CD4-positive, alpha-beta T cell (primary cell): ENCODE results near the gene ALLC. TPM values are rescaled to one million over a fixed set of nuclear protein-coding genes. Genes with fewer than 3 reads are reported as not detected.

Source experiments
- ATAC-seq: fragments of 200-7000 bp; cut with Tn5 transposase; one replicate; pipeline ENCODE4 v1.10.0; 2022; ENCODE audit warnings: mild to moderate bottlenecking; ENCODE audit not compliant: poor library complexity
- CTCF ChIA-PET: fragments of 350-600 bp; sonication (Branson Sonifier 250); formaldehyde crosslinking; loops from one replicate; lab custom pipeline; 2021; ENCODE audit warnings: antibody characterized with exemption, inconsistent platforms; lab: Charles Lee
- POLR2A ChIA-PET: fragments of 350-600 bp; sonication (Branson Sonifier 250); formaldehyde crosslinking; loops from one replicate; lab custom pipeline; 2021; ENCODE audit warnings: antibody characterized with exemption, inconsistent platforms; lab: Charles Lee
- DNase-seq, 14 experiments: peaks; one replicate each; pipeline ENCODE4 v3.0.0-alpha.2; 2013 to 2020; ENCODE audit warnings: mixed read lengths in 2 of 14
- H3K27ac ChIP-seq, 2 donors: one replicate each; pipeline versions ENCODE4 v1.5.1 to v1.7.0; 2013; ENCODE audit warnings: low read length in 2 of 2, low read depth in 1 of 2, mild to moderate bottlenecking in 1 of 2
- H3K27me3 ChIP-seq, 2 experiments: 1 replicate in 1 of 2; 2 replicates in 1 of 2; pipeline versions ENCODE4 v1.6.1 to v1.7.0; 2013; ENCODE audit warnings: low read length in 2 of 2, control low read depth in 1 of 2, mild to moderate bottlenecking in 1 of 2, moderate library complexity in 1 of 2; ENCODE audit not compliant: insufficient read depth in 2 of 2, control insufficient read depth in 1 of 2
- H3K36me3 ChIP-seq: one replicate; pipeline ENCODE4 v1.6.1; 2013; ENCODE audit warnings: low read length, control low read depth; ENCODE audit not compliant: insufficient read depth
- H3K4me1 ChIP-seq: one replicate; pipeline ENCODE4 v1.6.1; 2013; ENCODE audit warnings: low read length, control low read depth; ENCODE audit not compliant: insufficient read depth
- H3K4me3 ChIP-seq: one replicate; pipeline ENCODE4 v1.5.1; 2013; ENCODE audit warnings: mild to moderate bottlenecking, low read length, moderate library complexity
- H3K9me3 ChIP-seq, 2 experiments: 1 replicate in 1 of 2; 2 replicates in 1 of 2; pipeline versions ENCODE4 v1.6.1 to v1.7.0; 2013; ENCODE audit warnings: low read length in 2 of 2, mild to moderate bottlenecking in 2 of 2, control low read depth in 1 of 2, moderate library complexity in 1 of 2; ENCODE audit not compliant: control insufficient read depth in 1 of 2, insufficient read depth in 1 of 2
- H3K27ac Mint-ChIP-seq: one replicate; pipeline ENCODE4 v1.8.0; 2020; ENCODE audit warnings: mixed read lengths
- H3K27me3 Mint-ChIP-seq: one replicate; pipeline ENCODE4 v1.8.0; 2021; ENCODE audit warnings: mixed read lengths
- H3K36me3 Mint-ChIP-seq: one replicate; pipeline ENCODE4 v1.8.0; 2021; ENCODE audit warnings: low read depth, mixed read lengths
- H3K4me1 Mint-ChIP-seq: one replicate; pipeline ENCODE4 v1.8.0; 2021; ENCODE audit warnings: low read depth, mixed read lengths
- H3K4me3 Mint-ChIP-seq: one replicate; pipeline ENCODE4 v1.8.0; 2020; ENCODE audit warnings: mild to moderate bottlenecking, mixed read lengths
- H3K9me3 Mint-ChIP-seq: one replicate; pipeline ENCODE4 v1.8.0; 2020; ENCODE audit warnings: mixed read lengths
- intact Hi-C, 2 experiments: fragments of 100-400 bp; cut with DNase I in 1 of 2; cut with micrococcal nuclease in 1 of 2; formaldehyde crosslinking; loops; one replicate each; pipeline versions ENCODE4 v1.15.1 to v1.9.0; 2023 to 2025; cut with DNase I, micrococcal nuclease
- total RNA-seq, 174 experiments: library from RNA in 2 of 174; stranded (reverse) in 2 of 174; gene quantifications; one replicate each; pipeline ENCODE4 v1.2.3 and lab custom pipeline; 2021 to 2026
- TF ChIP-seq, protein P1 (sequence below): fragments of 200-600 bp; IDR thresholded peaks from one replicate; pipeline ENCODE4 v1.8.0; 2022; ENCODE audit warnings: antibody characterized with exemption, mild to moderate bottlenecking

The ALLC gene
- total RNA-seq, 2 experiments from 2014 or later = not detected

DNA sequence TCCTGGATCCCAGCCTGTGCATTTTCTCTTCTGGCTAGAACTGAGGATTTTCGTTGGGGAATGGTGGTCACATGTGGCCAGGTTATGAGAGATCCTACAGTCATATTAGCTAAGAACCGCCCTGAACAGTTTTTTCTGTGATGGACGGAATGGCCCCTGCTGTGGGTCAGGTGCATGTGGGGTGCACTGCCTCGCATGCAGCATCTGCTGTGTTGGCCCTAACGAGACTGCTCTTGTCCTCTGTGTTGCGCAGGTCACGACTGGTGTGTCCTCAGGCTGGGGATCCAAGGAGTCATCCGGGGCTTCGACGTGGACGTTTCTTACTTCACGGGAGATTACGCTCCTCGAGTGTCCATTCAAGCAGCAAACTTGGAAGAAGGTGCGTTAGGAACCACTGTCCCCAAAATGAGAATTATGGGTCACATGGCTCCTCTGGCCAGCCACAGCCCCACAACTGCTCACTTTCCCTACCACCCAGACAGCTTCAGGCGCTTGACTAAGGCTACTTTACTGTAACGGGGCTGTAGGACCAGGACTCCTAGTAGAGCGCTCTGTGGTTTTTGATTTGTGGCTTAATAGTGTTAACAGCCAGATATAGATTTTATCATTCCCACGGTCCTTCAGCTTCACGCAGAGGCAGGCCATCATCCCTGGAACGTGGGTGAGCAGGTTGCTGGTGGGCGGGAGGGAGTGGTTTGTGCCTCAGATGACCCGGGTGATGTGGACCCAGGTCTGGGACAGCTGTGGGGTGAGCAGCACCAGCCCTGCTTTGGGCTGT is 21.8 kb downstream of the ALLC start:
- Mint-ChIP-seq H3K4me3 (no peak overlapping the region), H3K27ac (no peak overlapping the region)
- TF ChIP-seq, protein P1, sequence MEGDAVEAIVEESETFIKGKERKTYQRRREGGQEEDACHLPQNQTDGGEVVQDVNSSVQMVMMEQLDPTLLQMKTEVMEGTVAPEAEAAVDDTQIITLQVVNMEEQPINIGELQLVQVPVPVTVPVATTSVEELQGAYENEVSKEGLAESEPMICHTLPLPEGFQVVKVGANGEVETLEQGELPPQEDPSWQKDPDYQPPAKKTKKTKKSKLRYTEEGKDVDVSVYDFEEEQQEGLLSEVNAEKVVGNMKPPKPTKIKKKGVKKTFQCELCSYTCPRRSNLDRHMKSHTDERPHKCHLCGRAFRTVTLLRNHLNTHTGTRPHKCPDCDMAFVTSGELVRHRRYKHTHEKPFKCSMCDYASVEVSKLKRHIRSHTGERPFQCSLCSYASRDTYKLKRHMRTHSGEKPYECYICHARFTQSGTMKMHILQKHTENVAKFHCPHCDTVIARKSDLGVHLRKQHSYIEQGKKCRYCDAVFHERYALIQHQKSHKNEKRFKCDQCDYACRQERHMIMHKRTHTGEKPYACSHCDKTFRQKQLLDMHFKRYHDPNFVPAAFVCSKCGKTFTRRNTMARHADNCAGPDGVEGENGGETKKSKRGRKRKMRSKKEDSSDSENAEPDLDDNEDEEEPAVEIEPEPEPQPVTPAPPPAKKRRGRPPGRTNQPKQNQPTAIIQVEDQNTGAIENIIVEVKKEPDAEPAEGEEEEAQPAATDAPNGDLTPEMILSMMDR = no peak

DNA sequence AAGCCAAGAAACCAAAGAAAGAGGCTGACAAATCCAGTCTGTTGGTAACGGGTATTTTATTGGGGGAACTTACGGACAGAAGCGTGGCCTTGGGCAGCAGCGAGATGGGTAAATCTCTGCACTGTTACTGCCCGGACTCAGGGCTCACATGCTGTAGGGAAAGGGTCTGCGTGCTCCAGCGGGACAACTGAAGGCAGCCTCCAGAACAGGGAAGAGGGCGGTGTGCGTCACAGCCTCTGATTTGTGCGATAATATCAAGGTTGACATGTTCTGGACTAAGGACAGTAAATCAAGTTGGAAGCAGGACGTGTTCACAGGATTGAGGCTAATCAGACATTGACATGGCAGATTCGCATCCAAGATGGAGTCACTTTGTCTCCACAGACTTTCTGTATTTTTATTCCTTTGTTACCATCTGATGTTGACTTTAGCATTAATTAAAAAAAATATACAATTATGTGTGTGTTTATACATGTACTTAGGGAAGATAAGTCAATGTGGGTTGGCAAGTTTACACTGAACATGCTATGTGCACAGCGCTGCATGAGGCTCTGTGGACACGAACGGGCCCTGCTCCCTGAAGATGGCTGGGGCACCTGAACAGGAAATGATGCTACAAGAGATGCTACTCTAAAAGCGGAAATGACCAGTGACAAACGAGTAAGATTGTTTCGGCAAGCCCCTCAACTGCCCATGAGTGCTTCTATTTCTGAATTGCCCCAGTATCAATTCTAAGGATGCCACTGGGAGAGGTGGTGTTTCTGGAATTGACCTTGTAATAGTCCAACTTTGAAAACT is 22.7 kb downstream of the ALLC start:
- POLR2A ChIA-PET = no interaction called here
- DNase-seq = no peak
- Mint-ChIP-seq H3K4me1 (no peaks in the 10 kb centered on the region), H3K9me3 (peaks cover 2% of the 10 kb centered on the region), H3K4me3 (no peak overlapping the region), H3K36me3 (no peaks in the 10 kb centered on the region), H3K27me3 (peaks cover under 1% of the 10 kb centered on the region), H3K27ac (no peak overlapping the region)
- no peak for ATAC-seq
- CTCF ChIA-PET = no interaction called here
- Histone ChIP-seq H3K36me3 (no peaks in the 10 kb centered on the region), H3K4me3 (no peak overlapping the region), H3K9me3 (no peaks in the 10 kb centered on the region), H3K27me3 (no peaks in the 10 kb centered on the region), H3K4me1 (no peaks in the 10 kb centered on the region), H3K27ac (no peak overlapping the region)
- intact Hi-C loops = no loop called here
- TF ChIP-seq, protein P1 = no peak

More for the DNA sequence above, 21.8 kb downstream of the ALLC start:
- H3K27me3 ChIP-seq = no peaks in the 10 kb centered on the region
- H3K9me3 Mint-ChIP-seq = no peaks in the 10 kb centered on the region
- intact Hi-C loops = no loop called here
- no peaks in the 10 kb centered on the region for H3K9me3 ChIP-seq
- no peak overlapping the region for H3K4me3 ChIP-seq
- CTCF ChIA-PET = no interaction called here
- no peaks in the 10 kb centered on the region for H3K36me3 Mint-ChIP-seq
- H3K27ac ChIP-seq = no peak overlapping the region
- no peaks in the 10 kb centered on the region for H3K4me1 ChIP-seq
- DNase-seq = no peak
- H3K27me3 Mint-ChIP-seq = no peaks in the 10 kb centered on the region
- no peak for ATAC-seq
- POLR2A ChIA-PET = no interaction called here
- no peaks in the 10 kb centered on the region for H3K4me1 Mint-ChIP-seq
- H3K36me3 ChIP-seq = no peaks in the 10 kb centered on the region

DNA sequence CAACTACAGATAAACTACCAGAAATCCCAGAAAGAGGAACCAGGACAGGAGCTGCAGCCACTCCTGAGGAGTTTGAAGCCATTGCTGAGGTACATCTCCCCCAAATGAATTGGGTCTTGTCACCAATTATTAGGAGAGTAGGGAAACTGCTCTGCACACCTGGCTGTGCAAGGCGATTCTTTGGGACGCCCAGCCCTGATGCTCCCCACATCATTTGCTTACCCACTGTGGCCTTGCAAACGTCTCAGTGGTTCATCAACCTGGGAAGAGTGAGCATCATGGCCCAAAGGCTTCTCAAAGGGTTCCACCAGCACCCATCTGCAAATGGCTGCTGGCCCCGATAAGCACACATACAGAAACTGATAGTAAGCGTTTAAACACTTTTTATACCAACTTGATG is 23.6 kb downstream of the ALLC start:
- H3K4me1 ChIP-seq = no peaks in the 10 kb centered on the region
- no peaks in the 10 kb centered on the region for H3K27me3 ChIP-seq
- TF ChIP-seq, protein P1 = no peak
- Mint-ChIP-seq H3K4me1 (no peaks in the 10 kb centered on the region), H3K9me3 (peaks cover 2% of the 10 kb centered on the region), H3K4me3 (no peak overlapping the region), H3K27me3 (peaks cover 5% of the 10 kb centered on the region), H3K36me3 (no peaks in the 10 kb centered on the region), H3K27ac (no peak overlapping the region)
- no peak overlapping the region for H3K4me3 ChIP-seq
- no peak for ATAC-seq
- ChIA-PET POLR2A (no interaction called here), CTCF (no interaction called here)
- intact Hi-C loops = no loop called here
- DNase-seq = no peak
- H3K36me3 ChIP-seq = no peaks in the 10 kb centered on the region
- no peak overlapping the region for H3K27ac ChIP-seq
- H3K9me3 ChIP-seq = no peaks in the 10 kb centered on the region
